Posterior cingulate gyrus (tissue), 11 donors: ENCODE results near the gene FBXL20.
"Not testable (repeated sequence)": the region's sequence is repeated elsewhere in the genome, so short reads cannot be mapped to it uniquely, and the experiment has no call there.

Experiments used
- DNase-seq, 10 donors: peaks; one replicate each; pipeline versions ENCODE4 v3.0.0 to v3.0.0-alpha.2; 2020 to 2021; ENCODE audit warnings: mixed read lengths in 3 of 10
- intact Hi-C: fragments of 100-400 bp; cut with DNase I; formaldehyde crosslinking; loops from one replicate; pipeline ENCODE4 v1.15.1; 2023

The FBXL20 gene

DNA sequence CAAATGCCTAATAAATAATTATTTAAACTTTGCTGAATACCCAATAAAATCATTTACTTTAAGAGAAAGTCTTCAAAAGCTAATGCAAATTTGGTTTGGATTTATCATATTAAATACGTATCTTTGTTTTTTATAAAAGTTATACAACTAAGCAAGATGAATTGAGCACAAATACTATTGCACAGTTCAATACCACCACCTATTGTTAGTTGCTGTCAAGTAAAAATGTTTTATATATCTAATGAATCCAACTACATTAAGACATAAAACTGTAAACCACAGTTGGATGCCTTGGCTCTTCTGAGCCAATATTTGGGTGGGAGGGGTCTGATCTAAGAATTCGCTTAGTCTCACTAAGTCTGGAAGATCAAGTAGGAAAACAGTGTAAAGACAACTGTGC is 7.7 kb downstream of the FBXL20 start:
- no peak for DNase-seq
- intact Hi-C loops, result no loop called here

- intact Hi-C loops, result no loop called here
- DNase-seq, result no peak
These were observed 10.0 kb downstream of the FBXL20 start for GRCh38 chr17:39391448-39391847.

DNA sequence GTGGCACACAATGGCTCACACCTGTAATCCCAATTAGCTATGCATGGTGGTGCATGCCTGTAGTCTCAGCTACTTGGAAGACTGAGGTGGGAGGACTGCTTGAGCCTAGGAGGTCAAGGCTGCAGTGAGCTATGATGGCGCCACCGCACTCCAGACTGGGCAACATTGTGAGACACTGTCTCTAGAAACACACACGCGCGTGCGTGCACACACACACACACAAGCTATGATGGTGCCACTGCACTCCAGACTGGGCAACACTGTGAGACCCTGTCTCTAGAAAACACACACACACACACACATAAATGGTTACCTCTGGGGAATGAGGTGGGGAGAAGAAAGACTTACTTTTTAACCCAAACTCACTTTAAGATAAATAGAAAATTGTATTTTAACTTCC is 16.4 kb downstream of the FBXL20 start:
- intact Hi-C loops, result no loop called here
- no peak for DNase-seq

DNA sequence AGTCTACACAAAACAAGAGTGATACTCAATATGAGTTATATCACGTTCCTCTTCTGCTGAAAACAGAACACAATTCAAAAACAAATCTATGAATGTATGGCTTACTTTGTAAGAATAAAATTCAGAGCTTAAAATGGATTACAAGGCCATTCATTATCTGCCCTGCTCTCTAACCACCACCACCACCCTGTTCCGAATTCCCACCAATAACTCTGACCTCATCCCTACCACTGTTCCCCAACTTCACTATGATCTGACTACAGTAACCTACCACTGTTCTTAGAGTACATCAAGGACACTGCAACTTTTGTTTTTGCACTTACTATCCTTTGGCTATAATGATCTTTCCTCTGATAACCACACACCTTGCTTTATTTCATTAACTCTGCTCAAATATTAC is 21.3 kb downstream of the FBXL20 start:
- intact Hi-C loops, result no loop called here
- DNase-seq, result no peak

DNA sequence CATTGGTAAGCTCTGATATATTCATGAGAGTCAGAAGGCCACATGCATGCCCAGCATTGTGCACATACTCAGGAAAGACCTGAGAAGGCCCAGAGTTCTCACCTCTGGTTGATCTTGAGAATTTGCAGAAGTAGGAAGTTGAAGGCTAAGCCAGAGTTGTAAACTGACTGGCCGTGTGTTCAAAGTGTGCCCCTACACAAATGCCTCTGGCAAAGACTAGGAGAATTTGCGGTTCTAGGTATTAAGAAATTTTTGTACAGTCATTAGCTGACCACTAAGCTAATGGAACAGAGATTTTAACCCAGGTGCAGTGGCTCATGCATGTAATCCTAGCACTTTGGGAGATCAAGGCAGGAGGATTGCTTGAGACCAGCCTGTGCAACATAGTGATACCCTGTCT is 25.0 kb downstream of the FBXL20 start:
- DNase-seq, result no peak
- intact Hi-C loops, result no loop called here

- DNase-seq, intact Hi-C loops: not testable (repeated sequence)
These were observed 33.6 kb downstream of the FBXL20 start for GRCh38 chr17:39367805-39368204.

DNA sequence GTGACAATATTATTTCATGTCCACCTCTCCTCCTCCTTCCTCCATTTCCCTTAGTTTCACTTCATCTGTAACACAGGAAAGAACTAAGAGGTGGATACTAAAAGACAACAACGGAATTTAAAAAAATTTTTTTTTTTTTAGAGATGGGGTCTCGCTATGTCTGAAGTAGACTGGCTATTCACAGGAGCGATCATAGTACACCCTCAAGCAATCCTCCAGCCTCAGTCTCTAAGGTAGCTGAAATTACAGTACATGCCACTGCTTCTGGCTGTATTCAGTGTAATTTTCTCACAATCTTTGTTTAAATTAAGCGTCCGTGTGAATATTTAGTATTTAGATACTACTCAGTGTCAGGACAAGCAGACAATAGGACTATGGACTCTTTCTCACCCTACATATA is 35.6 kb downstream of the FBXL20 start:
- DNase-seq, result no peak
- intact Hi-C loops, result no loop called here

- intact Hi-C loops, result no loop called here
- DNase-seq, result no peak
These were observed 36.2 kb downstream of the FBXL20 start for GRCh38 chr17:39365242-39365641.

DNA sequence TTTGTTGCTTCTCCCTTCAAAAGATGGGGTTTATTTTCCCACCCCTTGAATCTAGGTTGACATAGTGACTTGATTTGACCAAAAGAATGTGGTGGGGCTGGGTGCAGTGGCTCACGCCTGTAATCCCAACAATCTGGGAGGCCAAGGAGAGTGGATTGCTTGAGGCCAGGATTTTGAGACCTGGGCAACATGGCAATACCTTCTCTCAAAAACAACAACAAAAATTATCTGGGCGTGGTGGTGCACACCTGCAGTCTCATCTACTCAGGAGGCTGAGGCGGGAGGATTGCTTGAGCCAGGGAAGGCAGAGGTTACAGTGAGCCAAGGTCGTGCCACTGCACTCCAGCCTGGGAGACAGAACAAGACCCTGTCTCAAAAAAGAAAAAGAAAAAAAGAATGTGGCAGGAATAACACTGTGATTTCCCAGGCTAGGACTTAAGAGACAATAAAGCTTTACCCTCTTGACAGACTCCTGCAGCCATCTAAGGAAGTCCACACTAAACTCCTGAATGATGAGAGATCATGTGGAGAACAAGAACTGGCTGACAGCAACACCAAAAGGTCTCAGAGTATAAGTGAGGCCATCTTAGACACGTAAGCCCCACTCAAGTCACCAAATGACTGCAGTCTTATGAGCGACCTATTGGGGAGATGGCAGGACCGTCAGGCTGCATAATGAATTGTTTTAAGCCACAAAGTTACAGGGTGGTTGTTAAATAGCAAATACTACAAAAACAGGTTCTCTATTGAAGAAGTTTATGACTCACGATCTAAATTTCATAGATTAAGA is 37.0 kb downstream of the FBXL20 start:
- no peak for DNase-seq
- intact Hi-C loops, result no loop called here

DNA sequence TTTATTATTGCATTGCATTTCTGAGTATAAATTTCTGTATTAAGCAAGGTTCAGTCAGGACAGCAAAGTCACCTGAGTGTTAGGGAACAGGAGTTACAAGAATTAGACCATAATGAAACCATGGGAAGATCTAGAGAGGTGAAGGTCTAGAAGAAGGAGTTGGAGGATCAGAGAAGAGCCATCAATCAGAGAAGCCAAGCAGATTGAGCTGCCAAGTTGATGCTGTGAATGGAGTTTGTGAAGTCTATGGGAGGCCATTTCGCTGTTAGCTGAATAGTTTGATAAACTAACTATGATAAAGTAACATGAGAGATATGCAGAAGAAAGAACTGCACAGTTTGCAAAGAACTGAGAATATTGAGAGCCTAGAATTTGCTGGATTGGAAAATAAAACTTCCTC is 40.4 kb downstream of the FBXL20 start:
- no peak for DNase-seq
- intact Hi-C loops, result no loop called here

DNA sequence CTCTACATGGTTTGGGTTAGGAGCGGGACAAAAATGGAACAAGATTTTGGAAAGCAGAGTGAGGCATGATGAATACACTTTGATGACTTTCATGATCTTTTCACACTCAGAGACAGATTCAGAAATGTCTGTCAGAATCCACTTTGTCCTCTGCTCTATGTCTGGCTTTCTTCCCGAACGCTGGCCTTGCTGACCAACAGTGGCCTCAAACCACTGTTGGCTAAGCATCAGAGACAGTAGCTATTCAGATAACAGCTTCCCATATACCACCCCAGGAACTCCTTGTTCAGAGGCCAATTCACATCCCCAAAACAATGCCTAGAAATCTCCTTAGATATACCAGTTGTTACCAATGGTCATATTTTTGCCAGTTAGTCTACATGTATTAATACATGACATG is 40.9 kb downstream of the FBXL20 start:
- DNase-seq, result peak in 2 of 10 donors; percentile 47 to 85
- intact Hi-C loops, result no loop called here

GRCh38 chr17:39359994-39360393 is 41.4 kb downstream of the FBXL20 start:
- DNase-seq, result no peak
- intact Hi-C loops, result no loop called here

DNA sequence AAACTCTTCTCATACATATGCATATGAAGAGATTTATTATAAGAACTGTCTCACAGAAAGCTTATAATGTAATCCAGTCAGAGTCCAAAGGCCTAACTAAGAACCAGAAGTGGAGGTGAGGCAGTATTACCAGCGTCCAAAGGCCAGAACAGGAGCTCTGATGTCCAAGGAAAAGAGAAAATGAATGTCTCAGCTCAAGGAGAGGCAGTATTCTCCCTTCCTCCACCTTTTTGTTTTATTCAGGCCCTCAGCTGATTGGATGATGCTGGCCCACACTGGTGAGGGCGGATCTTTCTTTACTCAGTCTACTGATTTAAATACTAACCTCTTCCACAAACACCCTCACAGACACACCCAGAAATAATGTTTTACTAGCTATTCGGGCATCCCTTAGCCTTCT is 43.4 kb downstream of the FBXL20 start:
- intact Hi-C loops, result no loop called here
- DNase-seq, result no peak

GRCh38 chr17:39357488-39357887 is 43.9 kb downstream of the FBXL20 start:
- intact Hi-C loops, result no loop called here
- no peak for DNase-seq

DNA sequence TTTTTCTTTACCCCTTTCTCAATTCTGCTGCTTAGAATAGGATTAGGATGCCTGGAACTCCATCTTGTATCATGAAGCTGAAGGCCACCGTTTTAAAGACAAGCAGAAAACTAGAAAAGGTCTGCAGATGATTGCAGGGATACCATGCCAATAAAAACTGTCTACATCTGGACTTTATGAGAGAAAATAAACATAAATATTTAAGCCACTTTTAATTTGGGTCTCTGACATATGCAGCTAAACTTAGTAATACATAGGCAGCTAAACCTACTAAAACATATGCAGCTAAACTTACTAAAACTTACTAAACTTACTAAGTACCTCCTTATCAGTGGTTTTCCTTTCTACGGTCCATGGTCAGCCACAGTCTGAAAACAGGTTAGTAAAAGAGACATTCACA is 48.4 kb downstream of the FBXL20 start:
- no peak for DNase-seq
- intact Hi-C loops, result no loop called here

DNA sequence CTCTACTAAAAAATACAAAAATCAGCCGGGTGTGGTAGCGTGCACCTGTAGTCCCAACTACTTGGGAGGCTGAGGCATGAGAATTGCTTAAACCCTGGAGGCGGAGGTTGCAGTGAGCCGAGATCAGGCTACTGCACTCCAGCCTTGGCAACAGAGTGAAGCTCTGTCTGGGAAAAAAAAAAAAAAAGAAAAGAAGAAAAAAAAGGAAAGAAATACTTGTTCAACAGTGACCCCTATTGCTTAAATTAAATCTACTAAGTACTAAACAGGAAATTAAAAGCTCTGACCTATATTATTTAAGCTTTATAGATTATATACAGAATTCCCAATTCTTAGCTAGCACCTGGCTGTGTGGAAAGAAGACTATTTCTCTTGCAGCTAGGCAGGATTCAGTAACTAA is 48.9 kb downstream of the FBXL20 start:
- intact Hi-C loops, result no loop called here
- no peak for DNase-seq

- DNase-seq, result no peak
- intact Hi-C loops, result no loop called here
These were observed 49.9 kb downstream of the FBXL20 start for GRCh38 chr17:39351508-39351907.

GRCh38 chr17:39349246-39349645 is 52.2 kb downstream of the FBXL20 start:
- intact Hi-C loops, result no loop called here
- DNase-seq, result no peak

- intact Hi-C loops, DNase-seq: not testable (repeated sequence)
These were observed 54.6 kb downstream of the FBXL20 start for GRCh38 chr17:39346863-39347262.

DNA sequence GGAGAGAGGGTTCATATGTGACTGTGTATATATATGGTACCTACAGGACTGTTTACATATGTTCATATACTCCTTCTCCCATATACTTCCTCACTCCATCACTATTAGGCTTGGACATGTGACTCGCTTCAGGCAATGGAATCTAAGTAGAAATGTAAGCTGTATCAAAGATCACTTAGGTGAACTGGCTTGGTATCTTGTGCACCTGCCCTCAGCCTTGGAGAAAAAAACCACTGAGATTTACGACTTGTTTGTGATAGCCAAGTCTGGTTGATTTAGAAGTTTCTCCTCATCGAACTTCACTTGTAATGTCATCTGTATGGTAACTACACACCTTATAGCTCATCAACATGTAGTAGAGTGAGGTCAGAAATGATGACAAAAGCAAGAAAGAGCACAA is 59.9 kb downstream of the FBXL20 start:
- intact Hi-C loops, result no loop called here
- no peak for DNase-seq

DNA sequence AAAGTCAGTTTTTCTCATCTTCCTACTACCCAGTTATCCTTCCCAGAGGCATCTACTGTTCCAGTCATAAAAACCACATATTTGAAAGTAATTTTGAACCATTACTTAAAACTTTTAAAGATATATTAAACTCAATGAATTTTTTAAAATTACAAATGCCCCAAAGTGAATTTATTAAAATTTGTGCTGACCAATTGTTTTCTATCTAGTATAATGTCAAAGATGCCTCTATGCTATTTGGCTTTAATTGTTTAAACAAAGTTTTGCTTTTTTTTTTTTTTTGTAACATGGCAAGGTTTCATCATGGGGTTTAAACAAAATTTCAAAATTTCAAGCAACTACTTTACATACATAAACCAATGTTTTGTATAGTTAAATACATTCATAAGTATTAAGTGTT is 60.7 kb downstream of the FBXL20 start:
- intact Hi-C loops, result no loop called here
- no peak for DNase-seq

DNA sequence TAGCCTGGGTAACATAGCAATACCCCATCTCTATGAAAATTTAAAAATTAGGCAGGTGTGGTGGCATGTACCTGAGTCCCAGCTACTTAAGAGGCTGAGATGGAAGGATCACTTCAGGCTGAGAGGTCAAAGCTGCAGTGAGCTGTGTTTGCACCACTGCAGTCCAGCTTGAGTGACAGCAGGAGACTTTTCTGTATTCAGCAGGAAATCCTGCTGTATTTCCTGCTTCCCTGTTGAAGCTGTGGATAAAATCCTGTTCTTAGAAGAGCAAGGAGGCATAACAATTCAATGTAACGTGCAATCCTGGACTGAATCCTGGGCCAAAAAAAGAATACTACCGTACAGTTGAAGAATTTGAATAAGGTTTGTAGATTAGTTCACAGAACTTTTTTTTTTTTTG is 62.2 kb downstream of the FBXL20 start:
- intact Hi-C loops, result no loop called here
- DNase-seq, result no peak

GRCh38 chr17:39337649-39338048 is 63.8 kb downstream of the FBXL20 start:
- peak in 1 of 10 donors; percentile 55 for DNase-seq
- intact Hi-C loops, result not testable (repeated sequence)
